Calu3 (cell line): ENCODE measurements around the gene CDON. TPM values are rescaled to one million over a fixed set of nuclear protein-coding genes. Genes with fewer than 3 reads are reported as not detected.

ENCODE experiments used
- BruUV-seq: library from RNA; stranded (reverse); fragments of 400-500 nt; replicated peaks from 2 replicates; lab custom pipeline; 2021; lab: Mats Ljungman, UMichigan
- CTCF ChIA-PET: fragments of 300-600 bp; sonication (Branson Sonifier 250); formaldehyde crosslinking; loops from one replicate; lab custom pipeline; 2022; ENCODE audit warnings: antibody characterized with exemption; lab: Charles Lee
- DNase-seq: peaks from one replicate; pipeline ENCODE4 v3.0.0; 2022
- H3K27ac Mint-ChIP-seq: one replicate; pipeline ENCODE4 v1.8.0; 2022; ENCODE audit warnings: mixed read lengths; ENCODE audit not compliant: unreplicated experiment
- H3K27me3 Mint-ChIP-seq: one replicate; pipeline ENCODE4 v1.8.0; 2022; ENCODE audit warnings: mixed read lengths; ENCODE audit not compliant: unreplicated experiment
- H3K36me3 Mint-ChIP-seq: one replicate; pipeline ENCODE4 v1.8.0; 2022; ENCODE audit warnings: mild to moderate bottlenecking, moderate library complexity, mixed read lengths; ENCODE audit not compliant: insufficient read depth, unreplicated experiment
- H3K4me1 Mint-ChIP-seq: one replicate; pipeline ENCODE4 v1.8.0; 2022; ENCODE audit warnings: mild to moderate bottlenecking, low read depth, mixed read lengths; ENCODE audit not compliant: unreplicated experiment
- H3K4me3 Mint-ChIP-seq: one replicate; pipeline ENCODE4 v1.8.0; 2022; ENCODE audit warnings: mild to moderate bottlenecking, low read depth, moderate library complexity, mixed read lengths; ENCODE audit not compliant: unreplicated experiment
- H3K9me3 Mint-ChIP-seq: one replicate; pipeline ENCODE4 v1.8.0; 2022; ENCODE audit warnings: low read depth, mixed read lengths; ENCODE audit not compliant: unreplicated experiment
- CTCF ChIP-seq: fragments of 200-600 bp; IDR thresholded peaks from one replicate; pipeline ENCODE4 v1.8.0; 2022; ENCODE audit warnings: antibody characterized with exemption; ENCODE audit not compliant: unreplicated experiment
- intact Hi-C: fragments of 100-400 bp; cut with micrococcal nuclease; formaldehyde crosslinking; loops from one replicate; pipeline ENCODE4 v1.10.0; 2022; ENCODE audit not compliant: unreplicated experiment
- total RNA-seq: library from RNA; stranded (reverse); gene quantifications from 2 replicates; pipeline ENCODE4 v1.2.3, GENCODE V29; 2022

Gene CDON
- total RNA-seq, 1 experiment from 2014 or later, result 14.8 TPM

- no peaks in the 10 kb centered on the region for H3K4me1 Mint-ChIP-seq
- BruUV-seq, result no TSS peak
Measured at GRCh38 chr11:126054882-126055281, 7.8 kb downstream of the CDON start.

GRCh38 chr11:126054408-126054807, 8.3 kb downstream of the CDON start:
- no peak for DNase-seq
- Mint-ChIP-seq H3K27me3 (no peaks in the 10 kb centered on the region), H3K4me3 (no peak overlapping the region), H3K9me3 (no peaks in the 10 kb centered on the region), H3K4me1 (no peaks in the 10 kb centered on the region), H3K27ac (no peak overlapping the region), H3K36me3 (no peaks in the 10 kb centered on the region)
- intact Hi-C loops, result no loop called here
- TF ChIP-seq CTCF, result no peak
- CTCF ChIA-PET, result no interaction called here
- BruUV-seq, result no TSS peak

More at GRCh38 chr11:126054882-126055281, 7.8 kb downstream of the CDON start:
- Mint-ChIP-seq H3K36me3 (no peaks in the 10 kb centered on the region), H3K9me3 (no peaks in the 10 kb centered on the region), H3K4me3 (no peak overlapping the region), H3K27ac (no peak overlapping the region), H3K27me3 (no peaks in the 10 kb centered on the region)
- intact Hi-C loops, result no loop called here
- DNase-seq, result no peak
- CTCF ChIA-PET, result no interaction called here
- no peak for TF ChIP-seq CTCF

- no peaks in the 10 kb centered on the region for H3K27me3 Mint-ChIP-seq
- BruUV-seq, result no TSS peak
- no peak overlapping the region for H3K4me3 Mint-ChIP-seq
- CTCF ChIA-PET, result no interaction called here
- H3K4me1 Mint-ChIP-seq, result no peaks in the 10 kb centered on the region
- DNase-seq, result no peak
- no peak for TF ChIP-seq CTCF
- H3K9me3 Mint-ChIP-seq, result no peaks in the 10 kb centered on the region
- intact Hi-C loops, result no loop called here
- H3K36me3 Mint-ChIP-seq, result no peaks in the 10 kb centered on the region
- no peak overlapping the region for H3K27ac Mint-ChIP-seq
Measured at GRCh38 chr11:126053415-126054286, 9.0 kb downstream of the CDON start.

- BruUV-seq, result no TSS peak
- H3K4me3 Mint-ChIP-seq, result no peak overlapping the region
- no peak overlapping the region for H3K27ac Mint-ChIP-seq
- no peak for DNase-seq
- no peaks in the 10 kb centered on the region for H3K9me3 Mint-ChIP-seq
- H3K27me3 Mint-ChIP-seq, result no peaks in the 10 kb centered on the region
- H3K36me3 Mint-ChIP-seq, result no peaks in the 10 kb centered on the region
- intact Hi-C loops, result no loop called here
- no peak for TF ChIP-seq CTCF
- CTCF ChIA-PET, result no interaction called here
- H3K4me1 Mint-ChIP-seq, result no peaks in the 10 kb centered on the region
Measured at GRCh38 chr11:126051117-126051516, 11.5 kb downstream of the CDON start.
